Sigmoid colon (tissue), 4 donors: Measurements from ENCODE around the gene POU3F1.

Source experiments
- CTCF ChIP-seq, 4 experiments: fragments of 450-650 bp in 3 of 4; fragments of 200-600 bp in 1 of 4; IDR thresholded peaks; one replicate each; pipeline ENCODE4 v1.5.1; 2016 to 2019; ENCODE audit warnings: antibody characterized with exemption in 4 of 4, mild to moderate bottlenecking in 3 of 4, moderate library complexity in 2 of 4
- EP300 ChIP-seq, 4 donors: sonication (generic); formaldehyde crosslinking; IDR thresholded peaks; one replicate each; pipeline ENCODE4 v1.6.1; 2017; ENCODE audit warnings: antibody characterized with exemption in 4 of 4
- POLR2A ChIP-seq, 2 donors: fragments of 450-650 bp; IDR thresholded peaks; one replicate each; pipeline ENCODE4 v1.6.1; 2016; ENCODE audit warnings: antibody characterized with exemption in 2 of 2, mild to moderate bottlenecking in 2 of 2, moderate library complexity in 2 of 2

- TF ChIP-seq POLR2A (IDR thresholded peaks at IDR 0.05) (no peak), EP300 (IDR thresholded peaks at IDR 0.05) (no peak), CTCF (IDR thresholded peaks at IDR 0.05) (no peak)
Measured at GRCh38 chr1:38006008-38006828, 40.4 kb downstream of the POU3F1 start.
